BJ (cell line): ENCODE measurements around the gene BSDC1. TPM values are rescaled to one million over a fixed set of nuclear protein-coding genes. Genes with fewer than 3 reads are reported as not detected.
"Not testable (repeated sequence)": the region's sequence is repeated elsewhere in the genome, so short reads cannot be mapped to it uniquely, and the experiment has no call there.

Experiments
- CTCF ChIA-PET: fragments of 350-600 bp; formaldehyde crosslinking; extraction: SDS; loops from one replicate; lab custom pipeline; 2021; ENCODE audit warnings: antibody characterized with exemption, inconsistent platforms; lab: Yijun Ruan, JAX
- POLR2A ChIA-PET: fragments of 300-600 bp; sonication (Branson Sonifier 250); formaldehyde crosslinking; extraction: SDS; loops from one replicate; lab custom pipeline; 2021; ENCODE audit warnings: antibody characterized with exemption; lab: Charles Lee
- DNase-seq: peaks from one replicate; pipeline ENCODE4 v3.0.0-alpha.2; 2011; ENCODE audit warnings: low read depth
- H3K27me3 ChIP-seq: 2 replicates; pipeline ENCODE4 v1.6.0; 2011; ENCODE audit warnings: low read length; ENCODE audit not compliant: control insufficient read depth, insufficient read depth
- H3K36me3 ChIP-seq: 2 replicates; pipeline ENCODE4 v1.5.1; 2011; ENCODE audit warnings: low read length; ENCODE audit not compliant: control insufficient read depth, insufficient read depth
- H3K4me3 ChIP-seq: 2 replicates; pipeline ENCODE4 v1.5.1; 2011; ENCODE audit warnings: low read depth, mild to moderate bottlenecking, control low read depth, low read length
- CTCF ChIP-seq: IDR thresholded peaks from 2 replicates; pipeline ENCODE4 v1.5.1; 2011; ENCODE audit warnings: low read depth, mild to moderate bottlenecking, control low read depth, inconsistent platforms, low read length, moderate library complexity; ENCODE audit not compliant: insufficient read depth
- polyA plus RNA-seq: library from polyadenylated mRNA; depleted of rRNA; stranded (reverse); fragments of >200 nt; gene quantifications from 2 replicates; pipeline ENCODE4 v1.2.3, GENCODE V29; 2011

Gene BSDC1
- polyA plus RNA-seq, 1 experiment = 74.1 TPM

GRCh38 chr1:32358435-32358834, 35.8 kb downstream of the BSDC1 start:
- TF ChIP-seq CTCF = no peak
- no peak for DNase-seq
- H3K36me3 ChIP-seq = peaks cover 3% of the 10 kb centered on the region; the same call in 1 of the 2 replicates
- ChIA-PET POLR2A (no interaction called here), CTCF (interaction anchor here (1.4 kb wide), 1 partner anchor 22 kb away, joined by 3 read pairs; the partner anchor contains the start of gene MARCKSL1)
- H3K27me3 ChIP-seq = no peaks in the 10 kb centered on the region
- H3K4me3 ChIP-seq = no peak overlapping the region

- ChIA-PET POLR2A (no interaction called here), CTCF (interaction anchor here (1.4 kb wide), 1 partner anchor 22 kb away, joined by 3 read pairs; the partner anchor contains the start of gene MARCKSL1)
- peaks cover 1% of the 10 kb centered on the region; the same call in 1 of the 2 replicates for H3K36me3 ChIP-seq
- H3K4me3 ChIP-seq = no peak overlapping the region
- TF ChIP-seq CTCF = no peak
- DNase-seq = no peak
- no peaks in the 10 kb centered on the region for H3K27me3 ChIP-seq
Measured at GRCh38 chr1:32357614-32358013, 36.6 kb downstream of the BSDC1 start.

- no peak for DNase-seq
- H3K27me3 ChIP-seq = no peaks in the 10 kb centered on the region
- ChIA-PET CTCF (no interaction called here), POLR2A (no interaction called here)
- peaks cover 1% of the 10 kb centered on the region; the same call in 1 of the 2 replicates for H3K36me3 ChIP-seq
- TF ChIP-seq CTCF = no peak
- H3K4me3 ChIP-seq = no peak overlapping the region
Measured at GRCh38 chr1:32356478-32356877, 37.8 kb downstream of the BSDC1 start.

GRCh38 chr1:32355778-32356177, 38.5 kb downstream of the BSDC1 start:
- H3K4me3 ChIP-seq, POLR2A ChIA-PET, H3K27me3 ChIP-seq, CTCF ChIA-PET, H3K36me3 ChIP-seq, DNase-seq: not testable (repeated sequence)

GRCh38 chr1:32353886-32354570, 40.2 kb downstream of the BSDC1 start:
- ChIA-PET POLR2A (interaction anchor here (0.8 kb wide), 1 partner anchor 18 kb away, joined by 3 read pairs; the partner anchor contains the start of gene MARCKSL1), CTCF (interaction anchor here (1.4 to 2.2 kb wide), 4 partner anchors 18 to 138 kb away, joined by 3 to 8 read pairs (median 4); partner anchors contain the start of genes FAM167B and MARCKSL1)
- Histone ChIP-seq H3K4me3 (no peak overlapping the region), H3K27me3 (no peaks in the 10 kb centered on the region), H3K36me3 (peaks cover 1% of the 10 kb centered on the region; the same call in 1 of the 2 replicates)
- no peak for TF ChIP-seq CTCF
- DNase-seq = no peak
